Ishikawa (cell line): Measurements from ENCODE around the gene NFATC1.

Experiments used
- CEBPB ChIP-seq: IDR thresholded peaks from 2 replicates; pipeline ENCODE4 v1.6.1; 2012
- CREB1 ChIP-seq: IDR thresholded peaks from 2 replicates; pipeline ENCODE4 v1.6.1; 2012; ENCODE audit warnings: low read depth
- EGR1 ChIP-seq: IDR thresholded peaks from 2 replicates; pipeline ENCODE4 v1.6.1; 2012
- EP300 ChIP-seq: IDR thresholded peaks from 2 replicates; pipeline ENCODE4 v1.6.1; 2012; ENCODE audit warnings: borderline replicate concordance
- FOXM1 ChIP-seq: IDR thresholded peaks from 2 replicates; pipeline ENCODE4 v1.6.1; 2012; ENCODE audit warnings: low read depth, borderline replicate concordance
- MAX ChIP-seq: IDR thresholded peaks from 2 replicates; pipeline ENCODE4 v1.6.1; 2012
- NFIC ChIP-seq: IDR thresholded peaks from 2 replicates; pipeline ENCODE4 v1.6.1; 2012
- RAD21 ChIP-seq: IDR thresholded peaks from 2 replicates; pipeline ENCODE4 v1.6.1; 2012; ENCODE audit warnings: low read depth
- REST ChIP-seq: IDR thresholded peaks from 2 replicates; pipeline ENCODE4 v1.6.1; 2012; ENCODE audit warnings: low read depth, mild to moderate bottlenecking
- TAF1 ChIP-seq: IDR thresholded peaks from 2 replicates; pipeline ENCODE4 v1.6.1; 2012; ENCODE audit warnings: low read depth, mild to moderate bottlenecking
- TCF12 ChIP-seq: IDR thresholded peaks from 2 replicates; pipeline ENCODE4 v1.6.1; 2012; ENCODE audit warnings: low read depth
- TEAD4 ChIP-seq: IDR thresholded peaks from 2 replicates; pipeline ENCODE4 v1.6.1; 2012
- YY1 ChIP-seq: IDR thresholded peaks from 2 replicates; pipeline ENCODE4 v1.6.1; 2012; ENCODE audit warnings: low read depth
- ZBTB7A ChIP-seq: IDR thresholded peaks from 2 replicates; pipeline ENCODE4 v1.6.1; 2012; ENCODE audit warnings: low read depth
- TF ChIP-seq, protein P1 (sequence below): IDR thresholded peaks from 2 replicates; pipeline ENCODE4 v1.6.1; 2012

The NFATC1 gene

DNA sequence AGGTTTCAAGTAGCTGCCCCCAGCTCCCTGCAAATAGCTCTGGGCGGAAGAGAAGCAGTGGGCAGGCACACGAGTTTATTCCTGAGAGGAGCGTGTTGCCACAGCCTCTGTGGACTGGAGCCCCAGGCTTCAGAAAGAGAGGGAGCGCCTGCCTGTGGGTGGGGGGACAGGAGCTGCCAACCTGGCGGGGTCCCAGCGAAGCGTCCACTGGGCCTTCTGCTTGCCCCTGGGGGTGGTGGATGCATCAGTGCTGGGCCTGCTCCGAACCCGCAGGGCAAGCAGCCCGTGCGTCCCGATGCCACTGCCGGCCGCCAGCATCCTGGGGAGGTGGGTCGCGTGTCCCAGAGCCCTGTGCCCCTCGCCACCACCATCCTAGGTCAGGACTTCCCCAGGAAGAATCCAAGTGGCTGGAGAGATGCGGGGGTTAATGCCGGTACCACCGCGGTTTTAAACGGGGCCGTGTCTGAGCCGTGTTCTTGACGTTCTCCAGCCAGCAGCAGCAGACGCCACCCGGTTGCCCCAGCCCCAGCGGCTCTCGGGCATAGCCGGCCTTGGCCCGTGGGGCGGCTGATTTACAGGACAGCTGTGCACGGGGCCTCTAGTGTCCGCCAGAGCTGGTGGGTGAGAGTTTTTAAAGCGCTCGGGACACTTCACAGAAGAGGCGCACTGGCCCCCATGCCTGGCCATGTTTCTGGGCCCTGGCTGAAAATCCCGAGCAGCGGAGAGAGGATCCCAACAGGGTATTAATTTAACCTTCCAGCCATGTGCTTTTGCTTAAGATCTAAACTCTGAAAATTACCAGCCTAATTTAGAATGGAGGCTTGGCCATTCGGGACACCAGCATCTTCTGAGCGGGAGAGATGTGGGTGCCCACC is 84.7 kb downstream of the NFATC1 start:
- TF ChIP-seq FOXM1: no peak
- no peak for TF ChIP-seq NFIC
- no peak for TF ChIP-seq TCF12
- TF ChIP-seq RAD21: no peak
- no peak for TF ChIP-seq TAF1
- no peak for TF ChIP-seq EP300
- TF ChIP-seq YY1: no peak
- no peak for TF ChIP-seq MAX
- TF ChIP-seq, protein P1, sequence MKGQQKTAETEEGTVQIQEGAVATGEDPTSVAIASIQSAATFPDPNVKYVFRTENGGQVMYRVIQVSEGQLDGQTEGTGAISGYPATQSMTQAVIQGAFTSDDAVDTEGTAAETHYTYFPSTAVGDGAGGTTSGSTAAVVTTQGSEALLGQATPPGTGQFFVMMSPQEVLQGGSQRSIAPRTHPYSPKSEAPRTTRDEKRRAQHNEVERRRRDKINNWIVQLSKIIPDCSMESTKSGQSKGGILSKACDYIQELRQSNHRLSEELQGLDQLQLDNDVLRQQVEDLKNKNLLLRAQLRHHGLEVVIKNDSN: no peak
- TF ChIP-seq REST: no peak
- no peak for TF ChIP-seq CEBPB
- TF ChIP-seq TEAD4: no peak
- TF ChIP-seq ZBTB7A: no peak
- TF ChIP-seq EGR1: no peak
- TF ChIP-seq CREB1: no peak

DNA sequence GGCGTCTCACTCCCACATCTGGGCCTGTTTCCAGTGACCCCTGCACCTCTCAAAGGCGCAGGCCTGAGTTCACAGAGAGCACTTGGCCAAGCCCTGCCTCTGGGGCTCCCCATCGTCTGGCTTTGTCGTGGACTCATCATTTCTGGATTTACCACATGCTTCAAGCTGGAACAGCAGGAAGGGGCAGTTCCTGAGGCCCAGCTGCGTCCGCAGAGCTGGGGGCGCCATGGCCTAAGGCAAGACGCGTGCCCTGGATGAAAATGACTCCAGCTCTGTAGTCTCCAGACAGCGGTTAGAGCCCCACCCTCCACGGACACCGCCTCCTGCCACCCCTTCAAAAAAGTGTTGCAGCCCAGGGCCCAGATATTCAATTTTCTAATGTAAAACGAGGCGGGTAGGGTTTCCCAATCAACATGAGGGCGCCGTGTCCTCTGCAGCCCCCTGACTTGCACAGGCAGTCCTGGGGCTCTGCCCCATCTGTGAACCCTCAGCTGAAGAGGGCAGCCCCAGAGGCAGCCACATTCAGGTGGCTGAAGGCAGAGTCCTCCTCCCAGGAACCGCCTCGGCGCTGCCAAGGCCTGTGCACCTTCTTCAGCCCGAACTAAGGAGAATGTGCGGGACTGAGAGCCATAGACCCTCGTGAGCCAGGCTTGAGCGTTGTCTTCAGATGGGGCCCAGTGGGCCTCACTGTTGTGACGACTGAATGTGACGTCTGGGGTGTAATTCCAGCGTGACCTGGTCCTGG is 85.5 kb downstream of the NFATC1 start:
- TF ChIP-seq CEBPB (no peak), FOXM1 (no peak), NFIC (no peak), CREB1 (no peak), RAD21 (no peak), TEAD4 (no peak), TCF12 (no peak), MAX (no peak), YY1 (no peak), EP300 (no peak), REST (no peak), EGR1 (no peak), ZBTB7A (no peak), TAF1 (no peak)
- TF ChIP-seq, protein P1: no peak

- TF ChIP-seq CEBPB: no peak
- TF ChIP-seq ZBTB7A: no peak; the same call in 1 of the 2 replicates
- TF ChIP-seq EGR1: no peak
- no peak for TF ChIP-seq REST
- TF ChIP-seq TCF12: no peak
- TF ChIP-seq TAF1: no peak
- no peak for TF ChIP-seq NFIC
- TF ChIP-seq, protein P1: no peak
- no peak for TF ChIP-seq CREB1
- no peak for TF ChIP-seq YY1
- no peak for TF ChIP-seq RAD21
- no peak for TF ChIP-seq FOXM1
- TF ChIP-seq TEAD4: no peak
- no peak for TF ChIP-seq EP300
- TF ChIP-seq MAX: no peak
These were observed 88.3 kb downstream of the NFATC1 start for GRCh38 chr18:79483971-79484491.
